GM21367 (cell line): ENCODE results near the gene PNMA8A.
"Not testable (repeated sequence)": the region's sequence is repeated elsewhere in the genome, so short reads cannot be mapped to it uniquely, and the experiment has no call there.

Source experiments
- ATAC-seq: cut with Tn5 transposase; IDR thresholded peaks from one replicate; pipeline ENCODE4 v1.9.1; 2021; ENCODE audit not compliant: unreplicated experiment

Gene PNMA8A

DNA sequence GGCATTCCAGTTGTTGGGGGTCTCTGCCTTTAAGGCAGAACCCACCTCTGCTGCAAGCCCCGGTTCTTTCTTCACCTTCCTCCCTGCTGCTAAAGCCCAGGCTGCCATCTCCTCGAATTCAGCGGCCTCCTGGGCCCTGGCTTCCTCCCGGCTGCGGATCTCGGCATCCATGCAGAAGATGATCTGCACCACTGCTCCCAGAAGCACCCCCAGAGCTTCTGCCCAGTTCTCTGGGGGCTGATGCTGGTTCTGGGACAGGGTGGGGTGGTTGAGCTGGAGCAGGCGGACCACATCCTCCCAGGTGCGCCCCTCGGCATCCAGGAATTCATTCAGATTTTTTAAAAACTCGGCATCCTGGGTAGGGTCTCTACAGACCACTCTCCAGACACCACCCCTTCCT lies 987 bp downstream of the PNMA8A start:
- no peak for ATAC-seq

DNA sequence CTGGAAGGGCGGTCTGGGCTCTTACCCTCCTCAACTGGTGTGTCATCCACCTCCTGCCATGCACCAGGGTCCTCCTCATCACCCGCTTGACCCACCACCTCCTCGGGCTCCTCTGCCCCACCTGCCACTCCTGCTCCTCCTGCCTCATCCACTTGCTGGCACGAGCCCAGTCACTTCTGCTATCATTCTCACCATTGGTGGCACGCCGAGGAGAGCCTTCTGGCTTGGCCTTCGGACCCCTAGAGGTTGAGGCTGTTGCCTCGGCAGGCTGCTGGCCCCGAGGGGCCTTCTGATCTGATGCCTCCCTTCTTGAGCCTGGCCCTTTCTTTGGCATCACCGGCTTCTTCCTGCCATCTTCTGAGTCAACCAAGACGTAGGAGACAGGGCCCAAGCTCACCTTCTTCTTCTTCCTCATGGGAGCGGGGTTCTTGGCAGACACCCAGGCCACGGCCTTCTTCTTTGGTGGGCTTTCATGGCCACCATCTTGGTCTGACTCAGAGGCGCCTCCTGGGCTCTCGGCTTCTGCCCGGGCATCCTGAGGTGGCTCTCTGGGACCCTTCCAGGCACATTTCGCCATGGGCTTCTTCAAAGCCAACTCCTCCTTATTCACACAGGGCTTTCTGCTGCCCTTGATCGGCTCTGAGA lies 1.7 kb downstream of the PNMA8A start:
- no peak for ATAC-seq

DNA sequence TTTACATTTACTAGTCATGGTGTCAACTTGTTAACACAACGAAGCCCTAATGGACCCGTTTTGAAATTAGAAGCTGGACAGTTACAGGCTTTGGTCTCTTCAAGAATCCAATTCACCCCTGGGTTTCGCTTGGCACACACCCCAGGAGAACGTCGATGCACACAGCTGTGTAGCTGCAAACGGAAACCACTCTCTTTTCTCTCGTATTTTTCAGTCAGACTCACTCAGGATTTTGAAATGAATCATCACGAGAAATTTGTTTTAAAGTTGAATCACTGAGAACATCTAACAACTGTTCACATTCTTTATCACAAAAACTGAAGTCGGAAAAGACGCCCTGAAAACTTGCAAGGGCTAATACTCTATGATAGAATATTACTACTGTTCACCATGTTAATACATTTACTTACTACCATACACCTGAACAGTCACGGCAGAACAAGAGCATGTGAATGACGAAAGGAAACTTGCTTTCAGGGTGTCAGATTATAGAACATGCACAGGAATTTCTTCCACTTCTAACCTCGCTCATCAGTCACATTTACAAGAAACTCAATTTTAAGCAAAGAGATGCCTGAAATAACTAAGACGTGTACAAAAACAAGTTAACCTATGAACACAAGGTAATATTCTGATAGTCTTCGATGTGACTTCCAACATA lies 4.7 kb downstream of the PNMA8A start:
- no peak for ATAC-seq

DNA sequence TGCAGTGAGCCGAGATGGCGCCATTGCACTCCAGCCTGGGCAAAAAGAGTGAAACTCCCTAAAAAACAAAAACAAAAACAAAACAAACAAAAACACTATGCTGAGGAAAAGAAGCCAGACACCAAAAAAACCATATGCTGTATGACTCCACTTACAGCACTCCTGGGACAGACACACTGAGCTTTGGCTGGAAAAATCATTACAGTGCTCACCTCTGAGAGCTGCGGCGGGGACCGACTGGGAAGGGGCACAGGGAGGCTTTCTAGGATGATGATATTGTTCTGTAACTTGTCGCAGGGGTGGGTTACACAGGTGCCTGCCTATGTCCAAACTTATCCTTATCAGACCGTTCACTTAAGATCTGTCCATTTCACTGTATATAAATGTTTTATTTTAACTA lies 7.8 kb downstream of the PNMA8A start:
- ATAC-seq: no peak

DNA sequence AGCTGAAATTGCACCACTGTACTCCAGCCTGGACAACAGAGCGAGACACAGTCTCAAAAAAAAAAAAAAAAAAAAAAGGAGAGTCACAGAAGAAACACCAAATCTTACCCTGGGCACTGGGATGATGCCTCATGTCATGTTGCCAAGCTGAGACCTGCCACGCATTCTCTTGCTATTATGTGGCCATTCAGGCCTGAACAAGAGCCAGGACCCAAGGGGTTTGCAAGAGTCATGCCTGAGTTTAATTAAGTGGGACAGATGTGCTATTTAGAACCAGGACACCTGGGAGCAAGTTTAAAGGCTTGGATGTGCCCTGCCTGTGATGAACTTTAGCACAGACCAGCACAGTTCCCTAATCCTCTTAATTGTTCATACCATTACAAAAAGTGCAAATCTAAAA lies 9.8 kb downstream of the PNMA8A start:
- ATAC-seq: no peak

DNA sequence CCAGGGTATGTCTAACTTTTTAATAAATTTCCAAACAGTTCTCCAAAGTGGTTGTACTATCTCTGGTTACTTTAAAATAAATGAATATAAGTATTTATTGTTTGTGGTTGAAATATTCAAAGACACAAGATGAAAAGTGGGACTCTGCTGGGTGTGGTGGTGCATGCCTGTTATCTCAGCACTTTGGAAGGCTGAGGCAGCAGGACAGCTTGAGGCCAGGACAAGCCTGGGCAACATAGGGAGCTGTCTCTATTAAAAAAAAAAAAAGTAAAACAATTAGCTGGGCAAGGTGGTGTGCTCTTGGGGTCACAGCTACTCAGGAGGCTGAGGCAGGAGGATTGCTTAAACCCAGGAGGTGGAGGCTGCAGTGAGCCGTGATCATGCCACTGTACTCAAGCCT lies 10.4 kb downstream of the PNMA8A start:
- no peak for ATAC-seq

DNA sequence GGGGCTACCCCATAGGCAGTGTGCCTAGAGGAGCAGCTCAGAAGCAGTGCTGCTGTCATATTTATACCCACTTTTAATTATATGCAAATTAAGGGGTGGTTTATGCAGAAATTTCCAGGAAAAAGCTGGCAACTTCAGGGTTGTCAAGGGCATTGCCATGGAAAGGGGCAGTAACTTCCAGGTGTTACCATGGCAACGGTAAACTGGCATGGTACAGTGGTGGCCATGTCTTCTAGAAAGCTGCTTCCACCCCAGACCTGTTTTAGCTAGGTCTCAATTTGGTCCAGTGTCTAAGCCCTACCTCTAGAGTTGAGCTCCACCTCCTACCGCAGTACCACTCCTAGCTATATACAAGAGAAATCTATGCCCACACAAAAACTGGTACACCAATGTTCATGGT lies 11.3 kb downstream of the PNMA8A start:
- ATAC-seq: no peak

DNA sequence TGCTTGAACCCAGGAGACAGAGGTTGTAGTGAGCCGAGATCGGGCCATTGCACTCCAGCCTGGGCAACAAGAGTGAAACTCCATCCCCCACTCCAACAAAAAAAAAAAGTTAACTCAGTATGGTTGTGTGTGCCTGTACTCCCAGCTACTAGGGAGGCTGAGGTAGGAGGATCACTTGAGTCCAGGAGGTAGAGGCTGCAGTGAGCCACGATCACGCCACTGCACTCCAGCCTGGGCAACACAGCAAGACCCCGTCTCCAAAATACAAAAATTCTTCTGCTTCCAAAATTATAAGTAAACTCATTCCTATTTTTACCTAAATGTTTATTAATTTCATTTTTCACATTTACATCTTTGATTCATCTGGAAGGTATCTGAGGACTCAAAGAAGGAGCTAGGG lies 14.4 kb downstream of the PNMA8A start:
- ATAC-seq: no peak

DNA sequence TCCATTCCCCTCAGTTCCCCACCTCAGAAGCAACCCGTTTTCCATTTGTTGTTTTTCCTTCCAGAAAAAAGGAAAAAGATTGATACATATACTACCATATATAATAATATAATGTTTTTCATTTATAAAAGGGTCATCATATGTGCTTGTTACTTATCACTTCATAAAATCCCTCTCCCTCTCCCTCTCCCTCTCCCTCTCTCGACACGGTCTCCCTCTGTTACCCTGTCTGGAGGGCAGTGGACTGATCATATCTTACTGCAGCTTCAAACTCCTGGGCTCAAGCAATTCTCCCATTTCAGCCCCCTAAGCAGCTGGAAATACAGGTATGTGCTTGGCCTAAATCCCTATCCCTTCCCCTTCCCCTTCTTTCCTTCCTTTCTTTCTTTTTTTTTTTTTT lies 17.1 kb downstream of the PNMA8A start:
- no peak for ATAC-seq

DNA sequence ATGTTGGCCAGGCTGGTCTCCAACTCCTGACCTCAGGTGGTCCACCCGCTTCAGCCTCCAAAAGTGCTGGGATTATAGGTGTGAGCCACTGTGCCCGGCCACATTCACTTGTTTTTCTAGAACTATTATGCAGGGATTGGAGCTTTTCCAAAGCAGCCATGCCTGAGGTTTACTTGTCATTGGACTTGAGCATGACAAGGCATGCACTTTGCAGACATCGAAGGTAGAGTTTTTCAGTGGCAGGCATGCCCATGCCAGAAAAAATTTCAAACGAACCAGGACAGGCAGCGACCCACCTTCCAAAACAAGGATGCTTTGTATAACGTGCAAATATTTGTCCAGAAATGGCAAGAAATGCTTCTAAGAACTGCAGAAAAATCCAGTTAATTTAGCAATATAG lies 17.7 kb downstream of the PNMA8A start:
- no peak for ATAC-seq

DNA sequence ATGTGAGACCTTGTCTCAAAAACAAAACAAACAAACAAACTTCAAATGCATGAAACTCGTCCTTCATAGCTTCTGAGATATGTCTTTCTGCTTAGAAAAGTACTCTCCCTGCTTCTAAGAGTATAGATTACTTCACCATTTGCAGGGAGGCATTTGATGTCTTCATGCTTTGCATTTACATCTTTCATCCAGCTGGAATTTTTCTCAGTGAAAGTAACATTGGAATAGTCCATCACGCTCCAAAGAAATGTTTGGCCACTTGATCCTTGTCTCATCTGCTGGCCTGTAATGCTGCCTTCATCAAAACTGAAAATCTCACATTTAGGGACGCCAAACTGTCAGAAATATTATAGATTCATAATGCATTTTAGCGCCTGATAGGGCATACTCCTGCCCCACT lies 19.2 kb downstream of the PNMA8A start:
- no peak for ATAC-seq

DNA sequence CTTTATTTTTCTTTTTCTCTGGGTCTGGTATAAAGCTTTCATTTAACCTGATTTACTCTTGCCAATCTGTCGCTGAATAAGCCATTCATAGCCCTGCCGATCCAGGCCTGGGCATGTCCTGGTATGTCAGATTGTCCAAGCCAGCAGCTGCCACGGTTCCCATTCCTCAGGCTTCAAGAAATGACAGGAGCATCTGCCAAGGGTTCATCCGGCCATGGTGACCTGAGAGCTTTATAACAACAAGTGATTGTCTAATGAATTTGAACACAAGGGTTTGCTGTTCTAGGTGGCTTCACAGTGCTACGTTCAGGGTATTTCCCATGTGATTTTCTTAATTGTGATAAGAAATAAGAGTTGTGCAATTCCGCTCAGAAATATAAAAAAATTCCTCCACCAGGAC lies 20.0 kb downstream of the PNMA8A start:
- ATAC-seq: no peak

DNA sequence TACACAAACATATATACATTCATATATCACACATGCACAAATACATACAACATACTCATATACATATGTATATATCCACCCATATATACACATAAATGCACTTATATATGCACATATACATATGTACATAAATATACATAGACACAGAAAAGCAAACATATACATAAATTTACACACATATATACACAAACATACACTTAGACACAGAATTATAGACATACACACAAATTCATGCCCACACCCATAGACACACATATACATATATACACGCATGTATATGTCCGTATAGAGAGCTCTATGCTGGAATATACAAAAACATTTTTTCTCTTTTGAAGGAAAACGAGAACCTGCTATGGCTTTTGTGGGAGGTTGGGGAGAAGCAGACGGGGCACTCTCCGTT lies 20.6 kb downstream of the PNMA8A start:
- no peak for ATAC-seq

DNA sequence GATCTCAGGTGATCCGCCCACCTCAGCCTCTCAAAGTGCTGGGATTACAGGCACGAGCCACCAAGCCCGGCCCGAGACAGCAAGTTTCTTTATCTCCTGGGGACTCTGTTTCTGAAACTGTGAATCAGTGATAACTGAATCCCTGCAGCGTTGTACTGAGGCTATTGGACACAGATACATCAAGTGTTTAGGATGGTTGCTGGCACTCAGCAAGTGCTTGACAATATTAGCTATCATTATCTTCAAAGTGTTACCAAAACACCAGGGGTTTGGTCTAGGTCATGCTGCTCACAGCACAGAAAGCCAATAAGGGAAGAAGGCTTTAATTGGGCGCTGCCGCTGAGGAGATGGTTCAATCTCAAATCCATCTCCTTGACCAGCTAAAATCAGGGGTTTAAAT lies 22.1 kb downstream of the PNMA8A start:
- no peak for ATAC-seq

DNA sequence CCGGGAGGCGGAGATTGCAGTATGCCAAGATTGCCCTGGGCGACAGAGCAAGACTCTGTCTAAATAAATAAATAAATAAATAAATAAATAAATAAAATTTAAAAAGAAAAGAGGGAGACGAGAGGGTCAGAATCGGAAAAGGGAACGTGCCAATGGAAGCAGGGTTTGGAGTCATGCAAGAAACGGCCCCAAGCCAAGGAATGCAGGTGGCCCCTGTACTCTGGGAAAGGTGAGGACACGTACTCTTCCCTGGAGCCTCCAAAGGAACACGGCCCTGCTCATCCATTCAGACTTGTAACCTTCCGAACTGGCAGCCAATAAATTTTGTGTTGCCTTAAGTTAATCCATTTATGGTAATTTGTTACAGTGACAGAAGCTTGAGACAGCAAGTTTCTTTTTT lies 22.8 kb downstream of the PNMA8A start:
- ATAC-seq: no peak

DNA sequence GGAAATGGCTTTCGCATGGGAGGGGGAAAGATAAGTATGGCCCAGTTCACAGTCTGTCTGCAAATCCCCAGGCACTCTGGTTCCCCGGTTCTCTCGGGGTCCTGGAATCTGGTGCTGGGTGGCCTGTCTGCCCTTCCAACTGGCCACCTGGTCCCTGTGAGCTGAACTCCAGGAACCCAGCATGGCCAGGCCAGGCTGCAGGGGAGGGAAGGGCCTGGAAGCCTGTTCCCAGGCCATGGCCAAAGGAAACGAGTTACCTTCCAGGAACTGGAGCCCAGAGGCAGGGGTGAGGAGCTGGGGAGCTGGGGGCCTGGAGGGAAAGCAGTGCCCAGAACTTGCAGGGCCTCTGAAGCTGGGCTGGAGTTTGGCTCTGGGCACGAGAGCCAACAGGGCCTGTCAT lies 23.5 kb downstream of the PNMA8A start:
- no peak for ATAC-seq

DNA sequence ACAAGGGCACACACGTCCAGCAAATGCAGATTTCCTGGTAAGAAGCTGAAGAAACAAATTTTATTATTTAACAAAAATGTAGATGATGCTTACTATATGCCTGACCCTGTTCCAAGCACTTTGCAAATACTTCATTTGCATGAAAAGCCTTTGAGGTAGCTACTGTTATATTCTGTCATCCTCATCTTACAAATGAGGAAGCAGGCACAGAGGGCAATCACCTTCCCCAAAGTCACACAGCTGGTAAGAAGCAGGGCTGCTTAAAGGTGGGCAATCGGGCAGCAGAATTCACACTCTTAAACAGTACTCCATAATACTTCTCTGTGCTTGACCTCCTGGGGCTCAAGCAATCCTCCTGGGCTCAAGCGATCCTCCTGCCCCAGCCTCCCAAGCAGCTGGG lies 24.4 kb downstream of the PNMA8A start:
- no peak for ATAC-seq

DNA sequence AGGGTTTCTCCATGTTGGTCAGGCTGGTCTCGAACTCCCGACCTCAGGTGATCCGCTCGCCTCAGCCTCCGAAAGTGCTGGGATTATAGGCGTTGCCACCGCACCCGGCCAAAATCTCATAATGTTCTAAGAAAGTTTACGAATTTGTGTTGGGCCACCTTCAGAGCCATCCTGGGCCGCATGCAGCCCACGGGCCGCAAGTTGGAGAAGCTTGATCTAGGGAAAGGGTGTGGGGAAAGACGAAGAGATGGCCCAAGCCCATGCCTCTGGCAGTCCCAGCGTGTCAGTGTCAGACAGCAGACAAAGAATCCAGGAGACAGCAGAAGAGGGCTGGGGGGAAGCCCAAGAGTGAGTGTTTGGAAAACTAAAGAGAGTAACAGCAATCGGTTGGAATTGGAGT lies 25.3 kb downstream of the PNMA8A start:
- ATAC-seq: no peak

DNA sequence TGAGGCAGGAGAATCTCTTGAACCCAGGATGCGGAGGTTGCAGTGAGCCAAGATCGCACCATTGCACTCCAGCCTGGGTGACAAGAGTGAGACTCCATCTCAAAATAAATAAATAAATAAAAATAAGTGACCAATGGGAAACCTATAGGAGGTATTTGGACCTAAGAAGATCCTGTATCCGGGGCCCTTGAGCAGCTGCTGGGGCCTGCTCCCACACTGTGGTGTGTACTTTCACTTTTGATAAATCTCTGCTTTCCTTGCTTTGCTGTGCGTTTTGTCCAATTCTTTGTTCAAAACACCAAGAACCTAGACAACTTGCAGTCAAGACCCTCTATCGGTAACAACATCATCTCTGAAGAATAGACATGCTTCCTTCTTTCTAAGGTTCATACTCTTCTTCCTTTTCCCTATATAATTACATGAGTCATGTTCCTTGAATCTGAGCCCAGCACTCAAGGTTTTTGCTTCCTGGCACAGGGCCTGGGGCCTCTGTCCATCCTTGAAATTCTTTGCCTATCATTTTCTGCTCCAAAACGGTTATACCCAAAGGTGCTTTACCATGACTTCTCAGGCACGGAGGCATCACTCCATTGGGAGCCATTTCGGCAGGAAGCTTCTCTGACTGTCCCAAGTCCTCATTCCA lies 28.4 kb downstream of the PNMA8A start:
- no peak for ATAC-seq

DNA sequence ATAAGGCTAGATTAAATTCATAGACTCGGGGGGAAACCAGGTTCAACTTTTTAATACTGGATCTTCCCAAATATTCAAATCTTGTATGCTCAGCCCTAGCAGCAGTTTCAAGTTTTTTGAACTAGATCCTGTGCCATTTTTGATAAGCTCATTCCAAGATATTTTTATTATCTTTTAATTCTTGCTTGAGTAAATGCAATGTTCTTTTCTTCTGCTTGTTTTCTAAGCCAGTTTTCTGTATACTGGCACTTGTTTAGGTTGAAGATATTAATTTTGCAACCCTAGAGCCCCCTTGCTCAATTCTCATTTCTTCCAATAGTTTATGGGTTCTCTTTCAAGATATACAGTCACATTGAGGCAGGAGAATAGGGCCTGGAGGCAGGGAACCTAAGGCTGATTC lies 29.5 kb downstream of the PNMA8A start:
- no peak for ATAC-seq

DNA sequence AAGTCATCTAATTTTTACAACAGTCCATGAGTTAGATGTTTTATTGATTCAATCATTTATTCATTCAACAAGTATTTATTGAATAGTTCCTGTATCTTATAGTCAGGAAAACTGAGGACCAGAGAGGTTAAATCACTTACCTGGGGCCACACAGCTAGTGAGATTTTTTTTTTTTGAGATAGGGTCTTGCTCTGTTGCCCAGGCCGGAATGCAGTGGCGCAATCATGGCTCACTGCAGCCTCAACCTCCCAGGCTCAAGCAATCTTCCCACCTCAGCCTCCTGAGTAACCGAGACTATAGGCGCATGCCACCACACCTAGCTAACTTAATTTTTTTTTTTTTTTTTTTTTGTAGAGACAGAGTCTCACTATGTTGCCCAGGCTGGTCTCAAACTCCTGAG lies 35.7 kb downstream of the PNMA8A start:
- not testable (repeated sequence) for ATAC-seq

DNA sequence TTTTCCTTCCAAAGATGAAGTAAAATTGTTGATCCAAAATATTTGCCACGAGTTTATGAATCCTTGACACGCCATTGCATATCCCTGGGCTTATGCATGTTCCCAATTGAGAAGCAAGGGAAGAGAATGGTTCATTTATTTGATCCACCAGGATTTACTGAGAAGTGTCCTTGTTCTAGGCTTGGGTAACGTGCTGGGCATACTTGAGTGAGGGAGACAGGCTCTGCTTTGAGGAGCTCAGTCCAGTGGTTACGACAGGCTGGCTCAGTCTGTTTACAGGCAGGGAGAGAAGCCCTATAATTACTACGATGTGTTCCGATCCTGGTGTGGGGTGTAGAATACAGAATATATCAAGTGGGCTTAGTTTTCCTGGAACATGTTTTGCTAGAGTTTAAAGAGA lies 36.4 kb downstream of the PNMA8A start:
- no peak for ATAC-seq

DNA sequence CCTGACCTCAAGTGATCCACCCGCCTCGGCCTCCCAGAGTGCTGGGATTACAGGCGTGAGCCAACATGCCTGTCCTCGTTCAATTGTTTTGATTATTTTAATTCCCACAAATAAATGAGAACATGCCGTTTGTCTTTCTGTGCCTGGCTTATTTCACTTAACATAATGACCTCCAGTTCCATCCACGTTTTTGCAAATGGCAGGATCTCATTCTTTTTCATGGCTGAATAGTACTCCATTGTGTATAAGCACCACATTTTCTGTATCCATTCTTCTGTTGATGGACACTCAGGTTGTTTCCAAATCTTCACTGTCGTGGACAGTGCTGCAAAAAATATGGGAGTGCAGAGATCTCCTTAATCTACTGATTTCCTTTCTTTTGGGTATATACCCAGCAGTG lies 37.9 kb downstream of the PNMA8A start:
- ATAC-seq: not testable (repeated sequence)
